Loucy (cell line): ENCODE measurements around the gene ITPK1.

Experiments used
- EZH2phosphoT487 ChIP-seq: fragments of 200-600 bp; IDR thresholded peaks from 2 replicates; pipeline ENCODE4 v1.6.1; 2018; ENCODE audit warnings: antibody characterized with exemption, mild to moderate bottlenecking, moderate library complexity, borderline replicate concordance
- TF ChIP-seq, protein P1 (sequence below): fragments of 200-600 bp; sonication (generic); conservative IDR thresholded peaks from 2 replicates; pipeline ENCODE4 v1.5.1; 2014; ENCODE audit warnings: mild to moderate bottlenecking, antibody characterized with exemption, low read length

DNA sequence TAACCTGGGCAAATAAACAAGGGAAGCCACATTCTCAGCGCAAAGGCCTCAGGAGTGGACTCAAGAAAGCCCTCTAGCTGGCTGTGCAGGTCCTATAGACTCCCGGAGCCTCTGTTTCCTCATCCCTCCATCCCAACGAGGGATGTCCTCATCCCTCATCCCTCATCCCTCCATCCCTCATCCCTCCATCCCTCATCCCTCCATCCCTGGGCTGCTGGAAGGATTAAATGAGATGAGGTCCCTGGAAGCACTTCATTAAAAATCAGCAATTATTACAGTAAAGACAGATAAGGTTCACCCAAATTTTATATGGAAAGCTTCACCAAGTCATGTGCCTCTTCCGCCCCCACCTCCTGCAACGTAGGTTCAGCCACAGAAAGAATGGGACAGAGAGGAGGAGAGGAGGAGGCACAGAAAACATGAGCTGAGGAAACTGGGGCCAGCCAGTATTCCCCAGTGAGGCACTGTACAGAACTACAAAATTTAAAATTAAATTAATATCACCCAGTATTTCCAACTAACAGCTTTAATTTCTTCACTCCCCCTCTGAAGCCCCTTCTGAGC lies 4.8 kb downstream of the ITPK1 start:
- TF ChIP-seq, protein P1, sequence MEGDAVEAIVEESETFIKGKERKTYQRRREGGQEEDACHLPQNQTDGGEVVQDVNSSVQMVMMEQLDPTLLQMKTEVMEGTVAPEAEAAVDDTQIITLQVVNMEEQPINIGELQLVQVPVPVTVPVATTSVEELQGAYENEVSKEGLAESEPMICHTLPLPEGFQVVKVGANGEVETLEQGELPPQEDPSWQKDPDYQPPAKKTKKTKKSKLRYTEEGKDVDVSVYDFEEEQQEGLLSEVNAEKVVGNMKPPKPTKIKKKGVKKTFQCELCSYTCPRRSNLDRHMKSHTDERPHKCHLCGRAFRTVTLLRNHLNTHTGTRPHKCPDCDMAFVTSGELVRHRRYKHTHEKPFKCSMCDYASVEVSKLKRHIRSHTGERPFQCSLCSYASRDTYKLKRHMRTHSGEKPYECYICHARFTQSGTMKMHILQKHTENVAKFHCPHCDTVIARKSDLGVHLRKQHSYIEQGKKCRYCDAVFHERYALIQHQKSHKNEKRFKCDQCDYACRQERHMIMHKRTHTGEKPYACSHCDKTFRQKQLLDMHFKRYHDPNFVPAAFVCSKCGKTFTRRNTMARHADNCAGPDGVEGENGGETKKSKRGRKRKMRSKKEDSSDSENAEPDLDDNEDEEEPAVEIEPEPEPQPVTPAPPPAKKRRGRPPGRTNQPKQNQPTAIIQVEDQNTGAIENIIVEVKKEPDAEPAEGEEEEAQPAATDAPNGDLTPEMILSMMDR: no peak
- TF ChIP-seq EZH2phosphoT487: no peak
